ENCODE data around the gene PKNOX2. TPM values are rescaled to one million over a fixed set of nuclear protein-coding genes. Genes with fewer than 3 reads are reported as not detected.

The PKNOX2 gene
- total and polyA plus RNA-seq, 10 of the 15 experiments (the other 5 are each of a cell fraction or from before 2014, with no cell fraction given), result not detected

DNA sequence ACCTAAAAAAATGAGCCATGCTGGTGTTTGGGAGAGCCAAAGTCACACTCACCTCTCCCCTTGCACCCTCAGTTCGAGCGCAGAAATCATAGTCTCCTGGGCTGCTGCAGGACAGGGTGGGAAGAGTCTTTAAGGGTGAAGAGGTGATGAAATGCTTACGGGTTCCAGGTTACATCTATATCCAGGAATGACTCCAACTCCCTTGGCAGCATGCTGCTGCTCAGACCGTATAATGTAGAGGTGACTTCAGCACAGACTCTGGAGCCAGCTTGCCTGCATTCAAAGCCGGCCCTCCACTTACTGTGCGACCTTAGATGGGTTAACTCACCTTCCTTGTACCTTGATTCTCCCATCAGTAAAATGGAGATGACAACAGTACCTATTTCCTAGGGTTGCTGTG lies 17.3 kb upstream of the PKNOX2 start (continued):
- TF ChIP-seq, protein P1, sequence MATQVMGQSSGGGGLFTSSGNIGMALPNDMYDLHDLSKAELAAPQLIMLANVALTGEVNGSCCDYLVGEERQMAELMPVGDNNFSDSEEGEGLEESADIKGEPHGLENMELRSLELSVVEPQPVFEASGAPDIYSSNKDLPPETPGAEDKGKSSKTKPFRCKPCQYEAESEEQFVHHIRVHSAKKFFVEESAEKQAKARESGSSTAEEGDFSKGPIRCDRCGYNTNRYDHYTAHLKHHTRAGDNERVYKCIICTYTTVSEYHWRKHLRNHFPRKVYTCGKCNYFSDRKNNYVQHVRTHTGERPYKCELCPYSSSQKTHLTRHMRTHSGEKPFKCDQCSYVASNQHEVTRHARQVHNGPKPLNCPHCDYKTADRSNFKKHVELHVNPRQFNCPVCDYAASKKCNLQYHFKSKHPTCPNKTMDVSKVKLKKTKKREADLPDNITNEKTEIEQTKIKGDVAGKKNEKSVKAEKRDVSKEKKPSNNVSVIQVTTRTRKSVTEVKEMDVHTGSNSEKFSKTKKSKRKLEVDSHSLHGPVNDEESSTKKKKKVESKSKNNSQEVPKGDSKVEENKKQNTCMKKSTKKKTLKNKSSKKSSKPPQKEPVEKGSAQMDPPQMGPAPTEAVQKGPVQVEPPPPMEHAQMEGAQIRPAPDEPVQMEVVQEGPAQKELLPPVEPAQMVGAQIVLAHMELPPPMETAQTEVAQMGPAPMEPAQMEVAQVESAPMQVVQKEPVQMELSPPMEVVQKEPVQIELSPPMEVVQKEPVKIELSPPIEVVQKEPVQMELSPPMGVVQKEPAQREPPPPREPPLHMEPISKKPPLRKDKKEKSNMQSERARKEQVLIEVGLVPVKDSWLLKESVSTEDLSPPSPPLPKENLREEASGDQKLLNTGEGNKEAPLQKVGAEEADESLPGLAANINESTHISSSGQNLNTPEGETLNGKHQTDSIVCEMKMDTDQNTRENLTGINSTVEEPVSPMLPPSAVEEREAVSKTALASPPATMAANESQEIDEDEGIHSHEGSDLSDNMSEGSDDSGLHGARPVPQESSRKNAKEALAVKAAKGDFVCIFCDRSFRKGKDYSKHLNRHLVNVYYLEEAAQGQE (IDR thresholded peaks at IDR 0.05; ENCODE audit: low read depth, low read length), result no peak
- TF ChIP-seq, protein P2, sequence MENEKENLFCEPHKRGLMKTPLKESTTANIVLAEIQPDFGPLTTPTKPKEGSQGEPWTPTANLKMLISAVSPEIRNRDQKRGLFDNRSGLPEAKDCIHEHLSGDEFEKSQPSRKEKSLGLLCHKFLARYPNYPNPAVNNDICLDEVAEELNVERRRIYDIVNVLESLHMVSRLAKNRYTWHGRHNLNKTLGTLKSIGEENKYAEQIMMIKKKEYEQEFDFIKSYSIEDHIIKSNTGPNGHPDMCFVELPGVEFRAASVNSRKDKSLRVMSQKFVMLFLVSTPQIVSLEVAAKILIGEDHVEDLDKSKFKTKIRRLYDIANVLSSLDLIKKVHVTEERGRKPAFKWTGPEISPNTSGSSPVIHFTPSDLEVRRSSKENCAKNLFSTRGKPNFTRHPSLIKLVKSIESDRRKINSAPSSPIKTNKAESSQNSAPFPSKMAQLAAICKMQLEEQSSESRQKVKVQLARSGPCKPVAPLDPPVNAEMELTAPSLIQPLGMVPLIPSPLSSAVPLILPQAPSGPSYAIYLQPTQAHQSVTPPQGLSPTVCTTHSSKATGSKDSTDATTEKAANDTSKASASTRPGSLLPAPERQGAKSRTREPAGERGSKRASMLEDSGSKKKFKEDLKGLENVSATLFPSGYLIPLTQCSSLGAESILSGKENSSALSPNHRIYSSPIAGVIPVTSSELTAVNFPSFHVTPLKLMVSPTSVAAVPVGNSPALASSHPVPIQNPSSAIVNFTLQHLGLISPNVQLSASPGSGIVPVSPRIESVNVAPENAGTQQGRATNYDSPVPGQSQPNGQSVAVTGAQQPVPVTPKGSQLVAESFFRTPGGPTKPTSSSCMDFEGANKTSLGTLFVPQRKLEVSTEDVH (IDR thresholded peaks at IDR 0.05; ENCODE audit: low read depth, partially characterized antibody), result no peak
- TF ChIP-seq DPF2 (IDR thresholded peaks at IDR 0.05), result no peak

DNA sequence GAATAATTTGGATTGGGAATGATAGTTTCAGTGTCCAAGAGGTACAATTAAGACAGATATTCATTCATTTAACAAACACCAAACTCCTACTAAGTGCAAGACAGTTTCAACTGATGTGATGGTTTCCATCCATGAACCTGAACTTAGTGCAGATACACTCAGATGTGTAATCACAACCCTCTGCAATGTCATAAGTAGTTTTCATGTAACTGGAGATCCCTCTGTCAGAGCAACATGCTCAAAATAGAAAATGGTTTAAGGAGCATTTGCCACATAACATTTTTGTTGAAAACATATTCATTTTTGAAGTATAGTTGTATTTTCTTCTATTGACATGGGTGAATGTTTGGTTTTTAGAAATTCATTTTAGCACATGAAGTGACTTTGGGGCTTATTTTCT lies 16.5 kb upstream of the PKNOX2 start:
- Histone ChIP-seq H3K9ac (ENCODE audit: control insufficient read depth, insufficient read depth, low read length) (no peak overlapping the region), H3K79me2 (ENCODE audit: control insufficient read depth, insufficient read depth, low read length) (no peaks in the 10 kb centered on the region), H3K27me3 (replicated peaks in 1 of 2; ENCODE audit: control insufficient read depth in 2 of 2, insufficient read depth in 2 of 2, low read length in 1 of 2) (peaks cover 2% of the 10 kb centered on the region in 2 experiments; a peak in 2 of 4 replicates), H3K4me1 (ENCODE audit: control insufficient read depth, insufficient read depth, low read length) (no peaks in the 10 kb centered on the region), H3K27ac (ENCODE audit: control insufficient read depth, insufficient read depth) (no peak overlapping the region), H3K4me2 (ENCODE audit: control insufficient read depth, insufficient read depth) (no peak overlapping the region), H3K9me3 (replicated peaks; ENCODE audit: control insufficient read depth, insufficient read depth, low read length) (no peaks in the 10 kb centered on the region), H2AFZ (ENCODE audit: control insufficient read depth, low read depth, low read length) (no peak overlapping the region), H3K36me3 (ENCODE audit: control insufficient read depth in 2 of 2, insufficient read depth in 2 of 2, low read length in 1 of 2) (no peaks in the 10 kb centered on the region), H4K20me1 (ENCODE audit: control insufficient read depth, insufficient read depth) (no peaks in the 10 kb centered on the region), H3K4me3 (no peak overlapping the region)
- ChIA-PET SMC1A (ENCODE audit: uncharacterized antibody, unreplicated experiment) (no interaction called here), RAD21 (ENCODE audit: unreplicated experiment) (no interaction called here), CTCF (interaction anchor here (0.8 to 1.1 kb wide), 3 partner anchors 257 to 281 kb away, joined by 3 to 4 read pairs (median 3); no protein-coding TSS in a partner anchor), POLR2A (no interaction called here)
- DNase-seq (ENCODE audit: low read depth, low spot score), result no peak
- in situ Hi-C loops (cut with MboI), result loop anchor here (10.0 kb wide), 1 partner anchor 193 kb away; the partner anchor contains the start of gene CCDC15
- FAIRE-seq, result no peak
- no TSS peak for BruUV-seq (replicated peaks)
- ATAC-seq, result no peak
- intact Hi-C loops (cut with micrococcal nuclease; ENCODE audit: unreplicated experiment), result loop anchor here (10.0 kb wide), 1 partner anchor 263 kb away; no protein-coding TSS in a partner anchor
- no peak for TF ChIP-seq SUPT20H (IDR thresholded peaks at IDR 0.05; ENCODE audit: borderline replicate concordance, control insufficient read depth, low read depth, low read length)
- no peak for TF ChIP-seq MTA2 (IDR thresholded peaks at IDR 0.05; ENCODE audit: low read depth)
- no peak for TF ChIP-seq TBL1XR1 (IDR thresholded peaks at IDR 0.05; ENCODE audit: low read depth, low read length)
- TF ChIP-seq, protein P3, sequence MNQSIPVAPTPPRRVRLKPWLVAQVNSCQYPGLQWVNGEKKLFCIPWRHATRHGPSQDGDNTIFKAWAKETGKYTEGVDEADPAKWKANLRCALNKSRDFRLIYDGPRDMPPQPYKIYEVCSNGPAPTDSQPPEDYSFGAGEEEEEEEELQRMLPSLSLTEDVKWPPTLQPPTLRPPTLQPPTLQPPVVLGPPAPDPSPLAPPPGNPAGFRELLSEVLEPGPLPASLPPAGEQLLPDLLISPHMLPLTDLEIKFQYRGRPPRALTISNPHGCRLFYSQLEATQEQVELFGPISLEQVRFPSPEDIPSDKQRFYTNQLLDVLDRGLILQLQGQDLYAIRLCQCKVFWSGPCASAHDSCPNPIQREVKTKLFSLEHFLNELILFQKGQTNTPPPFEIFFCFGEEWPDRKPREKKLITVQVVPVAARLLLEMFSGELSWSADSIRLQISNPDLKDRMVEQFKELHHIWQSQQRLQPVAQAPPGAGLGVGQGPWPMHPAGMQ (IDR thresholded peaks at IDR 0.05; ENCODE audit: borderline replicate concordance), result no peak
- no peak for TF ChIP-seq TAF1 (IDR thresholded peaks at IDR 0.05; ENCODE audit: borderline replicate concordance, low read depth, low read length)
- no peak for TF ChIP-seq SMAD5 (IDR thresholded peaks at IDR 0.05; ENCODE audit: low read depth)
- TF ChIP-seq FOS (IDR thresholded peaks at IDR 0.05; ENCODE audit: borderline replicate concordance, extremely low read depth, insufficient read length), result no peak
- TF ChIP-seq SREBF2 (IDR thresholded peaks at IDR 0.05; ENCODE audit: low read length), result no peak
- no peak for TF ChIP-seq STAT1 (conservative IDR thresholded peaks at IDR 0.05)

Data from GM12878 (cell line).